Pancreas (tissue), 10 donors: ENCODE data around the gene CHRNA4. TPM values are rescaled to one million over a fixed set of nuclear protein-coding genes. Genes with fewer than 3 reads are reported as not detected.

Experiments
- ATAC-seq, 4 donors: fragments of 200-7000 bp; cut with Tn5 transposase; one replicate each; pipeline versions ENCODE4 v1.8.0 to v1.9.1; 2020; ENCODE audit warnings: mild to moderate bottlenecking in 4 of 4, moderate library complexity in 4 of 4
- DNase-seq, 6 donors: peaks; one replicate each; pipeline ENCODE4 v3.0.0-alpha.2; 2020
- FAIRE-seq: peaks from 2 replicates; lab custom pipeline; 2012; peaks lifted over from hg19 to GRCh38; lab: Jason Lieb, UNC
- H3K27ac ChIP-seq, 4 donors: fragments of 200-600 bp; sonication (generic); 1 replicate in 3 of 4; 2 replicates in 1 of 4; pipeline versions ENCODE4 v1.5.0 to v1.8.0; 2020
- H3K27me3 ChIP-seq, 4 donors: fragments of 200-600 bp; one replicate each; pipeline ENCODE4 v1.8.0; 2021
- H3K36me3 ChIP-seq, 3 donors: fragments of 200-600 bp; sonication (generic) in 1 of 3; one replicate each; pipeline versions ENCODE4 v1.5.0 to v1.8.0; 2020 to 2021
- H3K4me1 ChIP-seq, 3 donors: fragments of 200-600 bp; one replicate each; pipeline ENCODE4 v1.8.0; 2021
- H3K4me3 ChIP-seq, 4 donors: fragments of 200-600 bp; sonication (generic) in 2 of 4; one replicate each; pipeline versions ENCODE4 v1.5.0 to v1.8.0; 2020 to 2021
- H3K9me3 ChIP-seq, 4 donors: fragments of 200-600 bp; one replicate each; pipeline ENCODE4 v1.8.0; 2021
- CTCF ChIP-seq, 4 donors: fragments of 200-600 bp; sonication (generic) in 3 of 4; IDR thresholded peaks; one replicate each; pipeline versions ENCODE4 v1.5.0 to v1.8.0; 2021; ENCODE audit warnings: antibody characterized with exemption in 4 of 4
- WGBS, 2 donors: extraction: QIAGEN DNeasy Blood & Tissue Kit; methylation state at CpG; one replicate each; pipeline ENCODE4 v1.1.7; 2013; 5-methylcytosine and 5-hydroxymethylcytosine counted together
- intact Hi-C, 3 donors: fragments of 100-400 bp; cut with DNase I; formaldehyde crosslinking; loops; one replicate each; pipeline versions ENCODE4 v1.11.1 to v1.14.2; 2022
- polyA plus RNA-seq, 2 donors: library from polyadenylated mRNA; stranded (reverse); fragments of 200-250 nt; gene quantifications; one replicate each; pipeline ENCODE4 v1.2.3, GENCODE V29; 2013
- total RNA-seq, 6 donors: library from RNA; stranded (reverse); fragmentation: NEBNext Ultra II Directional in 4 of 6; extraction: Animal tissue kit (Norgen Biotek cat#: 25700) in 4 of 6; gene quantifications; one replicate each; pipeline versions ENCODE4 v1.2.1 to v1.2.4, GENCODE V29; 2021 to 2023
- donor health status: healthy with polysubstance abuse.
- donor health status: DM: no; HTN: no; CAD: no; lungs with moderate emphysema.
- donor health status: DM: no; HTN: no; CAD: no.
- donor health status: control.
- donor health status: control.
- donor health status: Bipolar disorder and iron deficiency.
- donor health status: DM: yes; HTN: yes; CAD: no.
- donor health status: DM: no; HTN: no; CAD: no.
- donor health status: DM: no; HTN: no; CAD: no.
- donor health status: DM: yes; HTN: yes; CAD: no.

CHRNA4 gene
- total and polyA plus RNA-seq, 8 donors = 0.02 to 0.47 TPM; not detected in 6

DNA sequence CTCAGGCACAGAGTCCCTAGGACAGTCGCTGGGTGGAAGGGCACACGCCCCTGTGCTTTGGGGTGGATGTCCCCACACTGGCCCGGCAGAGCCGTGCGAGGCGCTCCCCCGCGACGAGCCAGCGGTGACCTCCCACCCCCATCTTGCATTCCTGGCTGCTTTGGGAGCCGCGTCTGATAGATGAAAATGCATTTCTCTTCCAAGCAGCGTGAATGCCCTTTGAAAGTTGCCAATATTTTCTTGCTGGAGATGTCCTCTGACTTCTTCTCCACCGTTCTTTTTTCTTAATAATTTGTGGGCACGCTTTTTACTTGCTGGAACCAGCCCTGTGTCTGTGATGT lies 38.2 kb downstream of the CHRNA4 start:
- FAIRE-seq (no peak), ATAC-seq (no peak), DNase-seq (no peak)
- Histone ChIP-seq H3K4me1 (no peaks in the 10 kb centered on the region), H3K36me3 (no peaks in the 10 kb centered on the region), H3K27ac (no peak overlapping the region), H3K4me3 (no peak overlapping the region), H3K27me3 (peaks cover 0 to 4% (median 0%) of the 10 kb centered on the region in 4 donors), H3K9me3 (no peaks in the 10 kb centered on the region)
- WGBS, 2 donors = 20 to 21% methylated on average over 15 of the region's 15 CpGs
- no peak for TF ChIP-seq CTCF (IDR thresholded peaks at IDR 0.05)
- intact Hi-C loops = no loop called here

DNA sequence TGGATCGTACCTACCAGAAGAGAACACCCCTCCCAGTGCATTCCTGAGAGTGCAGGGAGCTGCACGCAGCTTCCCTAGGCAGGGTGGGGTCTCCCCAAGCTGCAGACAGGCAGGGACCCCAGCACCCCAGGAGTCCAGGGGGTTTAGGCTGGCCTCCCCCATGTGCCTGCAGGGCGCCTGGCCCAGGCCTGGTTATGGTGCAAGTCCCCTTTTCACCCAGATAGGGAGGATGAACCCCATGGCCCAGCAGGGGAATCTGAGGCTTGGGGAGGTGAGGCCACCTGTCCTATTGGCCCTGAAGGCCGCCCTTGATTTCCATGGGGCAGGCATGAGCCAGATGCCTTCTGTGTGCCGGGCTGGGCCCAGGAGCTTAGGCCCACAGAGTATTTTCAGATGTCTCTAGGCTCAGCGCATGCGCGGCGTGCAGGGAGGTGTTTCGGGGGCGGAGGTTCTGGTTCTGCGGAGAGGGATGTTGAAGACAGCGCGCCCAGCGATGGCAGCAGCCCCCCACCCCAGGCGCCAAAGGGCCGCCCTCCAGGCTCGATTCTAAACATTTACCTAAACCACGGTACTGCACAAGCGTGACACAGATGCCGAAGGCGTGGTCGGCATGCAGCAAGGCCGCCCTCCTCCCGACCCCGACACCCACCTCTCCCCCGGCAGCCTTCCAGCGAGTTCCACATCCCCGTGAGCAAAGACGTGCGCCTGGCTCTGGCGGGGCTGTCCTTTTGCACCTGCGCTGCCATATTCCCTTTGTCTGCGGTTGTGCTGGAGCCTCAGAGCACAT lies 38.8 kb downstream of the CHRNA4 start:
- intact Hi-C loops = no loop called here

GRCh38 chr20:63321148-63321831 lies 39.9 kb downstream of the CHRNA4 start:
- intact Hi-C loops = no loop called here
- Histone ChIP-seq H3K4me3 (no peak overlapping the region), H3K27me3 (peaks cover 0 to 4% (median 0%) of the 10 kb centered on the region in 4 donors), H3K36me3 (no peaks in the 10 kb centered on the region), H3K9me3 (no peaks in the 10 kb centered on the region), H3K27ac (no peak overlapping the region), H3K4me1 (no peaks in the 10 kb centered on the region)
- no peak for TF ChIP-seq CTCF (IDR thresholded peaks at IDR 0.05)
- FAIRE-seq (no peak), DNase-seq (peak in 4 of 6 donors; percentile 8 to 58 (median 42)), ATAC-seq (peak in 1 of 4 donors; percentile 15)
- 55 to 65% methylated on average over 16 to 20 of the region's 20 CpGs for WGBS, 2 donors

More for the DNA sequence above, 38.8 kb downstream of the CHRNA4 start:
- Histone ChIP-seq H3K4me3 (no peak overlapping the region), H3K36me3 (no peaks in the 10 kb centered on the region), H3K4me1 (no peaks in the 10 kb centered on the region), H3K27ac (no peak overlapping the region), H3K27me3 (peaks cover 0 to 4% (median 0%) of the 10 kb centered on the region in 4 donors), H3K9me3 (no peaks in the 10 kb centered on the region)
- no peak for TF ChIP-seq CTCF (IDR thresholded peaks at IDR 0.05)
- 47 to 55% methylated on average over 34 of the region's 34 CpGs for WGBS, 2 donors
- FAIRE-seq (no peak), DNase-seq (peak in 3 of 6 donors; percentile 2 to 48 (median 15)), ATAC-seq (no peak)

GRCh38 chr20:63320616-63321147 lies 40.5 kb downstream of the CHRNA4 start:
- Histone ChIP-seq H3K4me3 (no peak overlapping the region), H3K36me3 (no peaks in the 10 kb centered on the region), H3K27me3 (peaks cover 0 to 4% (median 0%) of the 10 kb centered on the region in 4 donors), H3K4me1 (no peaks in the 10 kb centered on the region), H3K27ac (no peak overlapping the region), H3K9me3 (no peaks in the 10 kb centered on the region)
- ATAC-seq (no peak), FAIRE-seq (no peak), DNase-seq (peak in 2 of 6 donors; percentile 11 to 30)
- 46 to 54% methylated on average over 7 to 10 of the region's 10 CpGs for WGBS, 2 donors
- intact Hi-C loops = no loop called here
- no peak for TF ChIP-seq CTCF (IDR thresholded peaks at IDR 0.05)
